Mucosa of stomach (tissue), 1 donor: ENCODE results near the gene C10orf105.

ENCODE experiments used
- H3K27me3 ChIP-seq: one replicate; pipeline ENCODE4 v1.7.0; 2013; ENCODE audit warnings: mild to moderate bottlenecking, low read length; ENCODE audit not compliant: control insufficient read depth, insufficient read depth
- H3K36me3 ChIP-seq: one replicate; pipeline ENCODE4 v1.7.0; 2013; ENCODE audit warnings: low read length; ENCODE audit not compliant: control insufficient read depth, insufficient read depth
- H3K4me1 ChIP-seq: one replicate; pipeline ENCODE4 v1.7.0; 2013; ENCODE audit warnings: mild to moderate bottlenecking, low read length; ENCODE audit not compliant: control insufficient read depth, insufficient read depth
- H3K4me3 ChIP-seq: one replicate; pipeline ENCODE4 v1.7.0; 2013; ENCODE audit warnings: low read length
- H3K9ac ChIP-seq: one replicate; pipeline ENCODE4 v1.7.0; 2013; ENCODE audit warnings: mild to moderate bottlenecking, low read length, moderate library complexity
- H3K9me3 ChIP-seq: one replicate; pipeline ENCODE4 v1.7.0; 2013; ENCODE audit warnings: mild to moderate bottlenecking, low read length, moderate library complexity; ENCODE audit not compliant: control insufficient read depth
- donor health status: Pancreatic carcinoma.

C10orf105 gene

DNA sequence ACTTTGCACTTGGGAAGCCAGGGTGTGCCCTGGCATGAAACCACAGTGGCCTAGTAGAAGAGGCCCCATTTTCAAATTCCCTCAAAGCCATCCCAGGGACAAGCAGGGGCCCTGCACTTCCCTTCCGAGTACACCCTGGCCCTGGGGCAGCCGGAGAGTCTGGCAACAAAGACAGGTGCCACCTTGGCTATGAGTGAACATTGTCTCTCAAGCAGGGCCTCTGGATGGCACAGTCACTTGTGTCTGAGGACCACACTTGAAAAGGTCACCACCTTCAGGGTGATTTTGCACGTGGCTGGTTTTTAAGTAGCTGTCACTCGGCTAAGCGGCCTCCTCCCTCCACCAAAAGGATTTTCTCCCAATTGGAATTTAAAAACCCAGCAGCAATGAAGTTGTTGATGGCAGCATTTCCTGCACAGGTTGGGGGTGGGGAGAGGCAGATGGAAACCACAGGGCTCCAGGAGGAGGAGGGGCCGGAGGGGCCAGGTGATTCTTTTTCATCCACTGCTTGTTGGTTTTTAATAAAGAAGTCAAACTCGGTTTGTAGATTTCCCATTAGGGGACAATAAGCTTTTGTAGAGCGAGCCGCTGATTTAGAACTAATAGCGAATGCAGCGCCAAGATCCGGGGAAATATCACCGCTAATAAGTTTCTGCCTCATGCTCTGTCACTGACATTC is 33.9 kb downstream of the C10orf105 start:
- H3K36me3 ChIP-seq = no peaks in the 10 kb centered on the region
- H3K4me3 ChIP-seq = no peak overlapping the region
- no peak overlapping the region for H3K9ac ChIP-seq
- H3K9me3 ChIP-seq = no peaks in the 10 kb centered on the region
- peaks cover 27% of the 10 kb centered on the region for H3K4me1 ChIP-seq
- no peaks in the 10 kb centered on the region for H3K27me3 ChIP-seq

DNA sequence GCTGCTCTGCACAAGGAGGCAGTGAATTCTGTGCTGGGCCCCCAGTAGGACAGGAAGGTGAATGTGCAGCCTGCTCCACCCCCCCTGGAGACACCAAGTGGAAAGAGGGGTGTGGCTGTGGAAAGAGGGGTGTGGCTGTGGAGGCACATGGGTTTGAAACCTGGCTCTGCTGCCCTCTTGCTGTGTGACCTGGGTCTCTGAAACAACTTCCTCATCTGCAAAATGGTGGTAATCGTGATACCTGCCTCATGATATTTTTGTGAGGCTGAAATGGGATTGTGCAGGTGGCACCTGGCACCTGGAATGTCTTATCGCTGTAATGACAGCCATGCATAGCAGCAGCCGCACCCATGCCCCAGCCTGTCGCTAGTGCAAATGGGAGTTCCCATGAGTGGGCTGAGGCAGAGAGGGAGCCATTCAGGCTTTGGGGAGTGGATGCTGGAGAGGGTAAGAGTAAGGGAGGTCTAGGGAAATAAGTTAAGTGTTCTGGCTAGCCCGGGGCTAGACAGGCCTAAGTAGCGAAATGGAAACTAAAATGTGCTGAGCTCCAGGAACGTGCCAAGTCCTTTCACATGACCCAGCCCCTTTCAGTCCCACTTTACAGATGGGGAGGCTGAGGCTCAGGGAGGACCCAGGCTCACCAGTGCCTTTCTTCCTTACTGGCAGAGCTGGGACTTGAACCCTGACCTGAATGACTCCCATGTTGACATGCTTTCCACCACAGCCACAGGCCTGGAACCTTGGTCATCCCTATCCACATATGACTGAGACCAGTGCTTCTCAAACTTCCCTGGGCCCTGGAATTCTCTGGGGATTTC is 35.0 kb downstream of the C10orf105 start:
- Histone ChIP-seq H3K27me3 (no peaks in the 10 kb centered on the region), H3K4me1 (peaks cover 27% of the 10 kb centered on the region), H3K4me3 (no peak overlapping the region), H3K36me3 (no peaks in the 10 kb centered on the region), H3K9ac (no peak overlapping the region), H3K9me3 (no peaks in the 10 kb centered on the region)

DNA sequence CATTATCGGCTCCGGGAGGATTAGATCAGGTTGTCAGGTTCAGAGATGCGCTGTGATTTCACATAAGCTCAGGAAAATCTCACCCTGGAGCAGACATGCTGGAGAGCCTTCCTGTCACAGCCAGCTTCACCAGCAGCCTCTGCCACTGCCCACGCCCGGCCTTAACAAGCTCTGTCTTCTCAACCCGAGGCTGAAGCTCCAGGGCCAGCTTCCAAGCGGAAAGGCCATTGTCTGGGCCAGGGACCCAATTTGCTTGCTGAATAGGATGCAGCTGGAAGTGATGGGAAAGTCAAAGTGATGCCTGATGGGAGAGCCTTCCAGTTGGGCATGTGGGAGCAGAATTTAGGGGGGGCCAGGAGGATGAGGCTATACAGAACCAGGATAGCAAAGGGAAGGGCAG is 36.3 kb downstream of the C10orf105 start:
- Histone ChIP-seq H3K9ac (no peak overlapping the region), H3K27me3 (no peaks in the 10 kb centered on the region), H3K36me3 (no peaks in the 10 kb centered on the region), H3K9me3 (no peaks in the 10 kb centered on the region), H3K4me3 (no peak overlapping the region), H3K4me1 (peaks cover 27% of the 10 kb centered on the region)

DNA sequence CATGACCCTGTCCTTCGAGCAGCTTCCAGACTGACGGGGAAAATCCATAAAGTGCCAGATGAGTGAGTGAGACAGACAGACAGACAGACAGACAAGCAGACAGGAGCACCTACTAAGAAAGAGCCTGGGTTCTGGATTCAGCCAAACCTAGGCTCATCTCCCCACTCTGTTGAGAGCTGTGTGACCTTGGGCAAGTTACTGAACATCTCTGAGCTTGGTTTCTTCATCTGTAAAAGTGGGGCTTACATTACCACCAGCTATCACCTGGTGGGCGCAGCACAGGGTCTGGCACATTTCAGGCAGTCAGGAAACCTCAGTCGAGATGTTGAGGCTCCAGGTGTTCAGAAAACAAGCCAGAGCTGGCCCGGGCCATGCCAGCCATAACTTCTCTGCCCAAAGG is 37.6 kb downstream of the C10orf105 start:
- peaks cover 24% of the 10 kb centered on the region for H3K4me1 ChIP-seq
- no peaks in the 10 kb centered on the region for H3K27me3 ChIP-seq
- H3K9me3 ChIP-seq = no peaks in the 10 kb centered on the region

DNA sequence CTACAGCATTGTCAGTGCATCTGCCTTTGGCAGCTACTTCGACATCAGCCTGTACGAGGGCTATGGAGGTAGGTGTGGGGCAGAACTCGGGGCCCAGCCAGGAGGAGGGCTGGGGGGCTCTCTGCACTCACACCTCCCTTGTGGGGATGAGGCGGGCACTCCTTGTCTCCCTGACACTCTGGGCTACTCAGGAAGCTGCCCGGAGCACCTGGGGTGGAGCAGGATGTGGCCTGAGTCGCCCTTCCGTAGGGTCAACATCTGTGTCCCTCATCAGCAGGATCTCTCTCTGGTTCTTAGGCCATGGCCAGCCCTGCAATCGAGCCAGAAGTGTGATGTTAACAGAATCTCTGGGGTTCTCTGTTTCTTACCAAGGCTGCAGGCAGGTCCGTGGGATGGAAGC is 40.2 kb downstream of the C10orf105 start:
- Histone ChIP-seq H3K4me3 (no peak overlapping the region), H3K9me3 (no peaks in the 10 kb centered on the region), H3K9ac (no peak overlapping the region), H3K27me3 (peaks cover 3% of the 10 kb centered on the region), H3K36me3 (no peaks in the 10 kb centered on the region), H3K4me1 (peaks cover 5% of the 10 kb centered on the region)

More for the DNA sequence above, 37.6 kb downstream of the C10orf105 start:
- Histone ChIP-seq H3K9ac (no peak overlapping the region), H3K4me3 (no peak overlapping the region), H3K36me3 (no peaks in the 10 kb centered on the region)

DNA sequence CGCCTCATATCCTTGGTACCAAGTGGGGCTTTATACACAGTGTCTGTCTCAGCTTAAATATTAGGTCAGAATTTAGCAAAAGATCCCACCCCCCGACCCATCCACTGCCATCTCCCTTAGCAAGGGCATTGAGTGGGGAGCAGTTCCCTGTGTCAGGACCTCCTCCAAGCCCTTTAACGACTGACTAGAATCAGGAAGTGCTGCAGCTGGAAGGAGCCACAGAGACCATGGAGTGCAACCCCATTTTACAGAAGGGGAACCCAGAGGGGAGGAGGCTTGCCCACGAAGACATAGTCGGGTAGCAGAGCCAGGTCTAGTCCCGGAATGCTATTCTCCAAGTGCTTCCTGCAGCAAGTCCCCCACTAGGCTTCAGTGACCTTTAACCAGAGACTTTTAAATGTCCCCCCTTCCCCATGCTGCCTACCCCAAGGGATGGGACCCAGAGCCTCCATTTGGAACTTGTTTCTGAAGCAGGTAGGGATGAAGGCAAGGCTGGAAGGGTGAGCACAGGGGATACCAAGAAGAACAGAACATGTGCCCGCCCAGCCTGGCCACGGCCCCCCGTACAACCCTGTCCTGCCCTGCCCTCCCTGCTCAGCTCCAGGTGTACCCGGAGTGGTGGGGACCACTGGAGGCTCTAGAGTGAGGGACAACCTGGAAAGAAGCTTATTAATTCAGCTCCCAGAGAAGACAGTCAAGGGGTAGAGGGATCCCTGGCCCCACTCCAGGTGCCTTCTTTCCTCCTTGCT is 41.3 kb downstream of the C10orf105 start:
- no peaks in the 10 kb centered on the region for H3K9me3 ChIP-seq
- no peak overlapping the region for H3K9ac ChIP-seq
- H3K4me1 ChIP-seq = no peaks in the 10 kb centered on the region
- H3K36me3 ChIP-seq = no peaks in the 10 kb centered on the region
- H3K27me3 ChIP-seq = peaks cover 7% of the 10 kb centered on the region
- H3K4me3 ChIP-seq = no peak overlapping the region

DNA sequence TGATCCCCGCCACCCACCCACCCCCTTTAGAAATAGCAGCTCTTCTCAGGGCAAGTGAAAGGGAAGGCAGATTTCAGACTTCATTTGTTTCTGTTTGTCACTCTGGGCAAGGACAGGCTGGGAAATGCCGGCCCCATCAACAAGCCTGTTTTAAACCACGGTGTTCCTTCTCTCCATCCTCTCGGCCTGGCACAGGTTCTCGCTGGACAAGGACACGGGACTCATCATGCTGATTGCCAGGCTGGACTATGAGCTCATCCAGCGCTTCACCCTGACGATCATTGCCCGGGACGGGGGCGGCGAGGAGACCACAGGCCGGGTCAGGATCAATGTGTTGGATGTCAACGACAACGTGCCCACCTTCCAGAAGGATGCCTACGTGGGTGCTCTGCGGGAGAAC is 42.3 kb downstream of the C10orf105 start:
- Histone ChIP-seq H3K27me3 (peaks cover 11% of the 10 kb centered on the region), H3K9me3 (no peaks in the 10 kb centered on the region), H3K36me3 (no peaks in the 10 kb centered on the region), H3K9ac (no peak overlapping the region), H3K4me1 (no peaks in the 10 kb centered on the region), H3K4me3 (no peak overlapping the region)

DNA sequence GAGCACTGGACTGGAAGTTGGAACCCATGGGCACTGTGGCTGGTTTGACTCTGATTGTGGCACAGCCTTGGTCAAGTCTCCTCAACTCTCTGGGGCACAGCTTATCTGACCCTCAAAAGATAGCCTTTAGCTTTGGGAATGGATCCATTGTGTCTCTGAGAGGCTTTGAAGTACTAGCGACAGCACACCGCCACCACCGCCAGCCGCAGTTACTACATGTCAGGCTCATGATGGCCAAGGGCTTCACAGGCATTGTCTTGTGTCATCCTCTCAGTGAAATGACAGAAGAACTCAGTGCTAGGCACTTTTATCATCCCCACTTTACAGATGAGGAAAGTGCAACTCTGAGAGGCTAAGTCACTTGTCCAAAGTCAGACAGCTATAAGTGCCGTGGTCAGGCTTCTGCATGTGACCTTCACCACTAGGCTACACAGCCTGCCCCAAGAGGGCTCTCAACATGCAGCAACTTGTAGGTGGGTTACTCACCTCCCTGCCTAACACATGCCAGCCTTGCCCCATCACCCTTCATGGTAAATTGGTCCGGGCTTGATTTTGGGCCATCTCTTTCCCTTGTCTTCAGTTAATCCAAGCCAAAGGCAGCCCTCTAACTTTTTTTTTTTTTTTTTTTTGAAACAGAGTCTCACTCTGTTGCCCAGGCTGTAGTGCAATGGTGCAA is 44.1 kb downstream of the C10orf105 start:
- Histone ChIP-seq H3K9ac (no peak overlapping the region), H3K4me1 (peaks cover 5% of the 10 kb centered on the region), H3K27me3 (peaks cover 11% of the 10 kb centered on the region), H3K36me3 (no peaks in the 10 kb centered on the region), H3K4me3 (no peak overlapping the region), H3K9me3 (no peaks in the 10 kb centered on the region)

DNA sequence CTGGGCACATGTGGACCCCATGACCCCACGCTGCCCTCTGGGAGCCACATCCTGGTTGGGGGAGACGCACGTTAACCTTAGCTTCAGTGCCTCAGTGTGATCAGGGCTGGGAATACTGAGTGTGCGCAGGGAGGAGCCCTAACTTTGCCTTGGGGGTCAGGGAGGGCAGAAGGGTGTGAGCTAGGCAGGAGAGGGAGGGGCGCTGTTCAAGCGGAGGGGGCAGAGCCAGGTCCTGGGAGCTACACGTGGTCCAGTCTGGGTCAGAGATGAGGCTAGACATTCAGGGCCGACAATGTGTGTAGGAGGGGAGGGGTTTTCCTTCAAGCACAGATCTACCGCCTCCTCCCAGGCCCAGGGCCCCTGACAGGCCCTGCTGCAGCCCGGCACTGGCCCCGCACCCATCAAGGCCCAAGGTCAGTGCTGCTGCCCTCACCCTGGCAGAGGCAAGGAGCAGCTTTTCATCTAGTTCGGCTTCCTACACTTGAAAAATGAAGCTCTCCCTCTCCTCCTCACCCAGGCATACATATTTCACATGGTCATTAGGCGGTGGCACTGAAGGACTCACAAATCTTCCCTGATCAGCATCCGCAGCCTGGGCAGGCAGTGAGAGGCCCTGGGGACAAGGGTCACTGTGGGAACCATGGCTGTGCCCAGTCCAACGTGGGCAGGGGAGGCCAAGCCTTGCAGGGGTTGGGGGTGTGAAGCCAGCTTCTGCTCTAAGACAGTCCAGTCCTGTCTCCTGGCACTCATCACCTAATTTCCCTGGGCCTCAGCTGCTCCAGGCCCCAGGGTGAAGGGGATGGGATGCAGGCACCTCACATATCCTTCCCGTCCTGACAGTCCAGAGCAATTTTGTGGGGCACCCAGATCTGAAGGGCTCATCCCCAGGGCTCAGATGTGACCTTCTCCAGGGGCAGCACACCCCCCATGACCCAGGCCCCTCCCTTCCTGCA is 47.3 kb downstream of the C10orf105 start:
- peaks cover 19% of the 10 kb centered on the region for H3K27me3 ChIP-seq
- no peaks in the 10 kb centered on the region for H3K9me3 ChIP-seq
- no peaks in the 10 kb centered on the region for H3K36me3 ChIP-seq
- H3K9ac ChIP-seq = no peak overlapping the region
- no peak overlapping the region for H3K4me3 ChIP-seq
- peaks cover 5% of the 10 kb centered on the region for H3K4me1 ChIP-seq

DNA sequence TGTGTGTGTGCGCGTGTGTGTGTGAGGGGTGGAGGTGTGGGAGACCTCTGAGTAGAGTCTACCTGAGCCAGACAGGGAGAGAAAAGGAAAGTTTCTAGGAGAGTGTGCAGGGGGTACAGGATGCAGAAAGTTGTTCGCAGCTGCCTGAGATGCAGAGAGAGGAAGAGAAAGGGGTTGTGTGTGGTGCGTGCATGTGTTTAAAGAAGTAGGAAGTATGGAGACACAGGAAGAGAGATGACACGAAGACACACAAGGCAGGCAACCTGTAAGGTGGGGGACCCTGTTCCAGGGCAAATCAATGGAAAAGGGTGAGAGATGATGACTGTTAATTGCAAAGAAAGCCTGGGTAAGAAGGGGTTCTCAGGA is 52.2 kb downstream of the C10orf105 start:
- peaks cover 36% of the 10 kb centered on the region for H3K4me1 ChIP-seq
- H3K4me3 ChIP-seq = no peak overlapping the region
- no peak overlapping the region for H3K9ac ChIP-seq
- no peaks in the 10 kb centered on the region for H3K9me3 ChIP-seq
- peaks cover 9% of the 10 kb centered on the region for H3K27me3 ChIP-seq
- no peaks in the 10 kb centered on the region for H3K36me3 ChIP-seq
